Measurements from ENCODE around the gene CDS1.

The CDS1 gene

DNA sequence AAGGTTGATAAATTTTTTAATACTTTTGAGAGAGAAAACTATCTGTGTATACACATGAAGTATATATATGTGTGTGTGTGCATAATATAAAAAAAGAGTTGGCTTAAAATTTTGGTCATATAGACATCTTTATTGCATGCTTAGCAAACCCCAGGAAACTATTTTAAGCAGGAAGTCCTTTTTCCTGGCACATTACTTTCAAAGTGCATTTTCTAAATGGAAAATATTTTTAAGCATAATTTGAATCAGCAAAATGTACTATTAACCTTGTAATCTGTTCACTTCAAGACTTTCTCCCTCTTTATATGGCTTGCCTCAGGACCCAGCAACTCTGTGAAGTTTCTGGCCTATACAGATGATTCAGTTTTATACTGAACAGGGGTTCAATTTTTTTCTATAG is 106.3 kb downstream of the CDS1 start:
- no peaks in the 10 kb centered on the region for H3K27me3 ChIP-seq (ENCODE audit: insufficient read depth, low read length)
- H3K27ac ChIP-seq (ENCODE audit: low read depth, low read length), result no peak overlapping the region
- H3K36me3 ChIP-seq (ENCODE audit: insufficient read depth, low read length), result peaks cover 92% of the 10 kb centered on the region
- no peak overlapping the region for H3K9ac ChIP-seq (ENCODE audit: low read depth, low read length)
- H3K4me1 ChIP-seq (ENCODE audit: insufficient read depth, low read length), result peaks cover 13% of the 10 kb centered on the region; the same call in 1 of the 2 replicates
- no peak overlapping the region for H3K4me3 ChIP-seq (ENCODE audit: low read length)
- H3K9me3 ChIP-seq (ENCODE audit: insufficient read depth, low read depth, low read length), result no peaks in the 10 kb centered on the region

DNA sequence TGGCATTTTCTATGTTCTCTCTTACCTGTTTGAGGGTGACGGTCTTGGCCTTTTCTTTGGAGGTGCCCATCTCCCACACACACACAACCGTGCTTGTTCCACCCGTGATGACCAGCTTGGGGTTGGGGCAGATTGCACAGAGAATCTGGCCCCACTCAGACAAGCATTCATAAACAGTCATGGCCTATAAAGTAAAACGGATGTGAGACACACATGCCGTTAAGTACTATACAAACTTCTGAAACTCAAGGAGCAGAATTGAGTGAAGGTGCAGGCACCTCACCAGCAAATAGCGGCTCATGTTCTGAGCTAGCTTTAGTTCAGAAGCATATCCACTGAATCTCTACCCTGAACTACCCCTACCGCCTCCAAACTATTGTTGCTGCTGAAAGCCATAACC is 107.6 kb downstream of the CDS1 start:
- H3K27me3 ChIP-seq (ENCODE audit: insufficient read depth, low read length), result no peaks in the 10 kb centered on the region
- WGBS, result 96% methylated on average over 7 of the region's 7 CpGs
- peaks cover 13% of the 10 kb centered on the region; the same call in 1 of the 2 replicates for H3K4me1 ChIP-seq (ENCODE audit: insufficient read depth, low read length)
- H3K27ac ChIP-seq (ENCODE audit: low read depth, low read length), result no peak overlapping the region
- peaks cover 92% of the 10 kb centered on the region for H3K36me3 ChIP-seq (ENCODE audit: insufficient read depth, low read length)
- H3K9me3 ChIP-seq (ENCODE audit: insufficient read depth, low read depth, low read length), result no peaks in the 10 kb centered on the region
- H3K4me3 ChIP-seq (ENCODE audit: low read length), result no peak overlapping the region
- H3K9ac ChIP-seq (ENCODE audit: low read depth, low read length), result no peak overlapping the region

DNA sequence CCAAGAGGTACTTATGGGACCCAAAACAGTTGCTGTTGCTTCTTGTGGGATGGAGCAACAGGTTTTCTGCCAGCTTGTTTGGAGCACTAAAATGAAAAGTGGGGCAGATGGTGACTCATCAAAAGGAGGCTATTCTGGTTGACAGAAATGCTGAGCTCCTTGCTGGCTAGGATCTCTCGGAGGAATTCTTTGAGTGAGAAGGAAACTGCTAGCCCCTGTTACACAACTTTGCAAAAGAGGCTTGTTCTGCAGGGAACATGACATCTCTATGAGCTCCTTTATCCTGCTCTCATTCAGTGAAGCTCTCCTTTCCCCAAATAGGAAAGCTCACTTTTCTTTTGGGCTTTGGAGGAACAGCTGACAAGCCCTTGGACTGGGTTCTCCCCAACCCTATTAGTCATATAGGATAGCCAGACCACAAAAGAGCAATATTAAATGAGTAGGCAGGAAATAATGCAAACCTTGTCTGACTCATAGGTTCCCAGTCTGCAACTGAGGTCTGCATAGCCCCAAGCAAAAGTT is 108.3 kb downstream of the CDS1 start:
- H3K36me3 ChIP-seq (ENCODE audit: insufficient read depth, low read length), result peaks cover 95% of the 10 kb centered on the region
- WGBS, result 94% methylated on average over 1 of the region's 1 CpG
- no peak overlapping the region for H3K4me3 ChIP-seq (ENCODE audit: low read length)
- peaks cover 13% of the 10 kb centered on the region; the same call in 1 of the 2 replicates for H3K4me1 ChIP-seq (ENCODE audit: insufficient read depth, low read length)
- peak overlapping the region; percentile 34; the same call in 1 of the 2 replicates for H3K27ac ChIP-seq (ENCODE audit: low read depth, low read length)
- no peaks in the 10 kb centered on the region for H3K27me3 ChIP-seq (ENCODE audit: insufficient read depth, low read length)
- H3K9ac ChIP-seq (ENCODE audit: low read depth, low read length), result no peak overlapping the region
- H3K9me3 ChIP-seq (ENCODE audit: insufficient read depth, low read depth, low read length), result no peaks in the 10 kb centered on the region

DNA sequence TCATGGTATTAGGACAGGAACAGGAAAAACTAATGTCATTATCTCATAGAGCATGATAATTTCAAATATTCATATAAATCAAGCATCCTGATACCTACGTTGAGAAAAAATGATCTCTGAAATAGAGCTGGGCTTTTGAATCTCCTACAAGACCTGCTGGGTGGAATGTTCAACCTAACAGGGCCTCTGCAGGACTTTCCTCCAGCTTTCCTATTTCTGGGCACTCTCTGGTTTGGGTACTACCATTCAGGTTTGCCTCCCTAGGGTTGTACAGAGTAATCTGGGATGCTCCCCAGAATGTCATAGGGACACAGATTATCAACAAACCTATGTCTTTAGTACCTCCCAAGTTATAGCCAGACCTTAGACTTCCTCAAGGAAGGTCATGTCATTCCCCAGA is 108.9 kb downstream of the CDS1 start:
- WGBS, result 97% methylated on average over 1 of the region's 1 CpG
- no peak overlapping the region for H3K4me3 ChIP-seq (ENCODE audit: low read length)
- H3K27ac ChIP-seq (ENCODE audit: low read depth, low read length), result no peak overlapping the region
- H3K9ac ChIP-seq (ENCODE audit: low read depth, low read length), result no peak overlapping the region
- no peaks in the 10 kb centered on the region for H3K27me3 ChIP-seq (ENCODE audit: insufficient read depth, low read length)
- peaks cover 95% of the 10 kb centered on the region for H3K36me3 ChIP-seq (ENCODE audit: insufficient read depth, low read length)
- no peaks in the 10 kb centered on the region for H3K9me3 ChIP-seq (ENCODE audit: insufficient read depth, low read depth, low read length)
- peaks cover 13% of the 10 kb centered on the region; the same call in 1 of the 2 replicates for H3K4me1 ChIP-seq (ENCODE audit: insufficient read depth, low read length)

DNA sequence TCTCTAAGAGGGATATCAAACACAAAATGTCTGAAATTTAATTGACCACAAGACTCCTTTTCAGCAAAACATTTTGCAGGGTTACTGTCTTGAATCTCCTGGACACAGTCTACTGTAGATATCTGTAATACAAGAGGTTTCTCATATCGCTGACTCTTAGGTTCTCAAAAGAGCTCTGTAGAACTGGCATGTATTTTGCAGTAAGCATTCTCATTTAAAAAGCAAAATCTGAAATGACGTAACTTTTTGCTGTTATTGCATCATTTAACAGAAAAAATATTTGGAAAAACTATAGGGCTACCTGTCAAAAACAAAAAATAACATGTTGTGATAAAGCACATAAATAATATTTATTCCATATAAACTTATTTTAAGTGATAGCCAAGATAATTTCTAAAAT is 114.2 kb downstream of the CDS1 start:
- Histone ChIP-seq H3K9me3 (ENCODE audit: insufficient read depth, low read depth, low read length) (no peaks in the 10 kb centered on the region), H3K36me3 (ENCODE audit: insufficient read depth, low read length) (peaks cover 88% of the 10 kb centered on the region), H3K27me3 (ENCODE audit: insufficient read depth, low read length) (no peaks in the 10 kb centered on the region), H3K27ac (ENCODE audit: low read depth, low read length) (no peak overlapping the region), H3K4me1 (ENCODE audit: insufficient read depth, low read length) (no peaks in the 10 kb centered on the region), H3K9ac (ENCODE audit: low read depth, low read length) (no peak overlapping the region), H3K4me3 (ENCODE audit: low read length) (no peak overlapping the region)
- 98% methylated on average over 2 of the region's 2 CpGs for WGBS

DNA sequence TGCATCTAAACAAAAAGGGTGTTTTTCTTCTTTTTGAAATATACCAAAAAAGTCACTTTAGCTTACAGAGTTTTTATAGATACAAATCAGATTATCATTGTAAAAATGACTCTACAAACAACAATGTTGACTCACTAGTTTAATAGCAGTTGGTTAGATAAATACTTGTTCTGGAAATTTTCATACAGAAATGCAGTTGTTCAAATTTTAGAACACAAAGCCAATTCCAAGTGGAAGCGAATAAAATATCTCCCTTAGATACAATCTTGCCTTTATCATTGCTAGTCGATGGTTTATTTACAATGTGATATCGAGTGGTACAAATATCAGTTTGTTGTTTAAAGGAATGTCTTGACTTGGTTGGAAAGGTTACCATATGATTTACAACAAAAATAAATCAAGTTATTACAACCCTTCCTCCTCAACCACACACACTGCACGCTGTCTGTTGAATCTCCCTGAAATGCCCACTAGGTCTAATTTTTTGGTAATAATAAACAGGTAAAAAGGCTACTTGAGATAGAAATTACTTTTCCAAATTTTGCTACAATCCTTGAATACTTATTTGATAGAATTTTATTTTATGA is 114.8 kb downstream of the CDS1 start:
- Histone ChIP-seq H3K27me3 (ENCODE audit: insufficient read depth, low read length) (no peaks in the 10 kb centered on the region), H3K9ac (ENCODE audit: low read depth, low read length) (no peak overlapping the region), H3K36me3 (ENCODE audit: insufficient read depth, low read length) (peaks cover 87% of the 10 kb centered on the region), H3K4me1 (ENCODE audit: insufficient read depth, low read length) (no peaks in the 10 kb centered on the region), H3K9me3 (ENCODE audit: insufficient read depth, low read depth, low read length) (no peaks in the 10 kb centered on the region), H3K27ac (ENCODE audit: low read depth, low read length) (no peak overlapping the region), H3K4me3 (ENCODE audit: low read length) (no peak overlapping the region)
- 93% methylated on average over 3 of the region's 4 CpGs for WGBS

DNA sequence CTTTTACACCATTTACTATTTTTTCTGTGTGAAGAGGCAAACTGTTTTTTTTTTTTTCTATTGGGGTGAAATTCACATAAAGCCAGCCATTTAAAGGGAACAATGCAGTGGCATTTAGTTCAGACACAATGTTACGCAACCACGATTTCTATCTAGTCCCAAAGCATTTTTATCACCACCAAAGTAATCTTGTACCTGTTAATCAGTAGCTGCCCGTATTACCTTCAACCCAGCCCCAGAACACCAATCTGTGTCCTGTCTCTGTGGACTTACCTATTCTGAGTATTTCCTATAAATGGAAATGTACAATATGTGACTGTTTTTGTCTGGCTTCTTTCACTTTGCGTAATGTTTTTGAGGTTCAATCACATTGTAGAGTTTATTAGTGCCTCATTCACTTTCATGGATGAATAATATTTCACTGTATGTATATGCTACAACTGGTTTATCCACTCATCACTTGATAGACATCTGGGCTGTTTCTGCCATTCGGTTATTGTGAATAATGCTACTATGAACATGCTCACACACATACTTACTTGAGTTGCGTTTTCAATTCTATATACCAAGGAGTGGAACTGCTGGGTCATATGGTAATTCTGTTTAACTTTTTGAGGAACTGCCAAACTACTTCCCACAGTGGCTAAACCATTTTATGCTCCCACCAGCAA is 116.2 kb downstream of the CDS1 start:
- Histone ChIP-seq H3K36me3 (ENCODE audit: insufficient read depth, low read length) (peaks cover 88% of the 10 kb centered on the region), H3K27me3 (ENCODE audit: insufficient read depth, low read length) (no peaks in the 10 kb centered on the region), H3K9me3 (ENCODE audit: insufficient read depth, low read depth, low read length) (no peaks in the 10 kb centered on the region), H3K27ac (ENCODE audit: low read depth, low read length) (no peak overlapping the region), H3K4me3 (ENCODE audit: low read length) (no peak overlapping the region), H3K4me1 (ENCODE audit: insufficient read depth, low read length) (no peaks in the 10 kb centered on the region), H3K9ac (ENCODE audit: low read depth, low read length) (no peak overlapping the region)
- 93% methylated on average over 6 of the region's 6 CpGs for WGBS

Data from HUES64 (cell line).